Amniotic epithelial cell (primary cell): ENCODE measurements around the gene STX7.
A peak's percentile ranks its signal among the peaks of the same experiment; 100 is the strongest.

Experiments
- DNase-seq: peaks from one replicate; pipeline ENCODE4 v3.0.0-alpha.2; 2010; ENCODE audit warnings: low read depth

STX7 gene

DNA sequence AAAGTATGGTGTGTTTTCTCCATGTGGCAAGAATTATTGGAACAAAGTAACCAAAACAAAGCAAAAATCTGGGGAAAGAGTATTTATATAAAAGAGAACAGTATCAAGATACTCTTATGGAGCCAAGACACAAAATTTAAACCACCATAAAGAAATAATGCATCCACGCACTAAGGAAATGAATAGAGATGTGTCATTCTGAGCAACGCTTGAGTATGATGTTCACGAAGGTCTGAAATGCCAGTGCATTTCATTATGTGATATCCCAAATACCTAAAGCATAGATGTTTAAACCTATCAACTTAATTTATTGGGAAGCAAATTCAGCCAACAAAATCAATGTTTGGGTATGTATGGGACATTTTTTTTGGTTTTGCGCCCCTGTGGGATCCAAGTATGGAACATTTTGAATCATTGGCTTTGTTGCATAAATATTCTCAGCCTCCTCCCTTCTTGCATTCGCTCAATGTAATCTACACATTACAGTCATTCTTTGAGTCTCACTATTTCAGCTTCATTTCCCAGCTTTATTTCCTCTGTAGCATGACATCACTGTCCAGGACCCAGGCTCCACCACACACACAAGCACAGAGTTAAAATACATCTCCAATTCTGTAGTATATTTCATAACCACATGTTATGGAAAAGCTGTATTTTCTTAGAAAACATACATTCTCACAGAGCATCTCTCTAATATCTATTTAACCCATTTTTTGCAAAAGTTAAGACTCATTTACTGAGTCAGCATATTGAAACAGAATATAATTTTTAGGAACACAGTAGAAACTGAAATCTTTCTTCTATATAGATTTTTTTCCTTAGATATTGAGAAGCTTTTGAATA, 100.0 kb downstream of the STX7 start:
- DNase-seq: peak; percentile 6

DNA sequence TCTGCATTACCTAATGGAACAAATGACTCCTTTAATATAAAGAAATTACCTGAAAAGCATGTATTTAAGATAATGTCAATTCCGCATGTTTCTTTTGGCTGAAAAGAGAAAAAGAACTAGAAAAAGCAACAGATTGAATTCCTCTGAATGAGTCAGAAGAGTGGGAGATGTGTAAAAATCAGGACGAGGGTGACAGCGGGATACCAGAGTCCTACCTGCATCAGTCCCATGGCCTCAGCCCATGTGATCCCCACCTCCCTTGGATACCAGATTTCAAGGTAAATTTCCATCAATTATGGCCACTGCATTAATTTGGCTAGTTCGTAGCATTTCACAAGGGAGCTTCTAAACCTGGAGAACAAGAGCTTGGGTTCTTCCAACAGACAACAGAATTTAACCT, 101.6 kb downstream of the STX7 start:
- no peak for DNase-seq

DNA sequence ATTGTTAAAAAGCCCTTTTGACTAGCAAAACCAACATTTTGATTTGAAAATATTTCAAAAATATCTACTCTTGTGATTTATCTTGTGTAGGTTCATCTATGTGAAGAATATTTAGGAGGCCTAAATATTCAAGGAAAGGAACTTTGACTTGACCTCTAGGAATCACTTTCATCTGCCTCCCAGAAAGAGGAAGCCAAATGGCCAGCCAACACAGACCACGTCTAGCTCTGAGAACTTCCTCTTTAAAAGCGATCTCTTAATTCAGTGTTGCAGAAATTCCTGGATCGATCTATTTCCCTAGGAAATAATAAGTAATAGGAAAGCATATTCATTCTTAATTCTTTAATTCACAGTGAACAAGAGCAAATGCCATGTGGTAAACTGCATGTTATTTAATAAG, 102.1 kb downstream of the STX7 start:
- no peak for DNase-seq

DNA sequence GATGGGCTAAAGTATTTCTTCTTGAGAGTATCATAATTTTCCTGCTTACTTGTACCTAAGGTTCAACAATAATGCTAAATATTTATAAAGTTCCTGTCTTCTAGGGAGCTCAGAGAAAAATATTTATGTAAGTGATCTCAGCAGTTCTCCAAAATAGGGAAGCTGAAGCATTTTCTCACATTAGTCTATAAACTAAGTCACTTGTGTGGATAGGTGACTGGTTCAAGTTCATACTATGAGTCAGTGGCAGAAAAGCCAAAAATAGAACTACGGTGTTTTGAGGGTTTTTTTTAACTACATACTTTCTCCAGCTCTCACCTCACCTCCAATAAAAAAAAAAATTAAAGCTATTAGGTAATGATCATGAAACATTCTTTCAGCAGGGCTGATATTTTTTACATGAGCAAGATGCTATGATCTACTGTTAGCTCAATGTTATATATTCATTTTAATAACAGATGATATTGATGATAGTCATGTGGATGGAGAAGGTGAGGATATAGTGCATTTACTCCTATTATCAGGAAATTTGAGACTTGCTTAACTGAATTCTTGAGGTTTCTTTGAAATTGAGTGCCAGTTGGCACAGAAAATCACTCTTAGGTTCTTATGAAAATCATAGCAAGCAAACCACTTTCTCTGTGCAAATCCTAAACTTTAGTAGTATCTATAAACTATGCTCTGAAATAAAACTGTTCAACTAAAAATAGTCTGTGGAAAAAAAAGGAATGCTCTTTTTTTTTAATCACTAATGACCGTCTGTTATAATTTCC, 107.6 kb downstream of the STX7 start:
- DNase-seq: no peak

DNA sequence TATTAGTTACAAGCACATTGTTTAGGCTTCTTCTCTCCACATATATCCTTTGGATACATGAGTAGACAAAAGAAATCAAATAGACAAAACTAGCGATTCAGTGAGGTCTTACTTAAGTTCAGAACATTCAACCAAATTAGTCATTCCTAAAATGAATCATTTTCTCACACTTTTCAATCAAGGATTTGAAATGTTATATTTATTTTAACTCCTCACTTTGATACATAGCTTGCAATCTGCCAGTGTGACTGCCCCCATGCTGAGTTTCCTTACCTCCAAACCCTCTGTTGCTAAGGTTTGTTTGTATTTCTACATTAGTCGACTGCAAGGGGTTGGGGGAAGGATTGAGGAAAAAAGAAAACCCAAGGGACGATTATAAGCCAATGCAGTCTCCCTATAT, 108.2 kb downstream of the STX7 start:
- no peak for DNase-seq

DNA sequence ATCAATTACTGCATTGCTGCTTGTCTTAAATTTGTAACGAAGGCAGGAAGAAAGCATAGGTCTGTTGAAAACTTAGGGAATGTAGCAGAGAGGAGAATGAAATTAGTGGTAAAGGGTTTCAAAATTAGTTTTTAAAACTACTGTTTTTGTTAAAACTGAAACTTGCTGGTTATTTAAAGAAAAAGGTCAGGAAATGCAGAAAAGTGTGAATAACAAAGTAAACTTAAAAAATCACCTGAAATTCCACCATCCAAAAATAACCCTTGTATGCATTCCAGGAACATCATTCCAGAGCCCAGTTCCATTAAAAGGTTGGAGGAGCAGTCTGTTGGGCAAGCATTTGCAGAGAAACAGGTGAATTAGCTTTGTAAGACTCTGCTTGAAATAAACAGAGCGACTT, 108.6 kb downstream of the STX7 start:
- DNase-seq: no peak

DNA sequence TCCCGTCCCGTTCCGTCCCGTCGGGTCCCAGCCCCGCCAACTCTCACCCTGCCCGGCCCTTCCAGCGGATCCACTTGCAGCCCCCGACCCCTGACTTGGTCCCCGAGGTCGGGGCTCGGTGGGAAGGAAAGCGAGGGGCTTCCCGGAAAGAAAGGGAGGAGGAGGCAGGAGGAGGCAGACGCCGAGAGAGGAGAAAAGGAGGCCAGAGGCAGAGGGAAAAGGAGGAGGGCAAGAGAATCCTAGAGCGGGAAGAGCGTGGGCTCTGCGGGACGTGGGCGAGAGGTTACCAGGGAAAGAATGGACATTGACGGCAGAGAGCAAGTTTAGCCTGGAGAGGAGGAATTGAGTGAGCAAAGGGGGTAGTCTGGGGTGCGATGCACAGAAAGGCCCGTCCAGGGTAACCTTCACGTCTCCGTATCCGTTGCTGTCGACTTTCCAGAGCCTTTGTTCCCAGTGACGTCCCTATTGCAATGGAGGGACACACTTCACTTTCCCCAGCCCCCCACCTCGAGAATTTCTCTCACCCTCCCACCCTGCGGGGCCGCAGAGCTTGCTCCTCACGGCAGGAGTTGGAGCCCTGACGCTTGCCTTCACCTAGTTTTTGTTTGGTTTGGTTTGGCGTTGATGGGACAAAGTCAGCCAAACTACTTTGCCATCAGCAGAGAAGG, 111.2 kb downstream of the STX7 start:
- no peak for DNase-seq

DNA sequence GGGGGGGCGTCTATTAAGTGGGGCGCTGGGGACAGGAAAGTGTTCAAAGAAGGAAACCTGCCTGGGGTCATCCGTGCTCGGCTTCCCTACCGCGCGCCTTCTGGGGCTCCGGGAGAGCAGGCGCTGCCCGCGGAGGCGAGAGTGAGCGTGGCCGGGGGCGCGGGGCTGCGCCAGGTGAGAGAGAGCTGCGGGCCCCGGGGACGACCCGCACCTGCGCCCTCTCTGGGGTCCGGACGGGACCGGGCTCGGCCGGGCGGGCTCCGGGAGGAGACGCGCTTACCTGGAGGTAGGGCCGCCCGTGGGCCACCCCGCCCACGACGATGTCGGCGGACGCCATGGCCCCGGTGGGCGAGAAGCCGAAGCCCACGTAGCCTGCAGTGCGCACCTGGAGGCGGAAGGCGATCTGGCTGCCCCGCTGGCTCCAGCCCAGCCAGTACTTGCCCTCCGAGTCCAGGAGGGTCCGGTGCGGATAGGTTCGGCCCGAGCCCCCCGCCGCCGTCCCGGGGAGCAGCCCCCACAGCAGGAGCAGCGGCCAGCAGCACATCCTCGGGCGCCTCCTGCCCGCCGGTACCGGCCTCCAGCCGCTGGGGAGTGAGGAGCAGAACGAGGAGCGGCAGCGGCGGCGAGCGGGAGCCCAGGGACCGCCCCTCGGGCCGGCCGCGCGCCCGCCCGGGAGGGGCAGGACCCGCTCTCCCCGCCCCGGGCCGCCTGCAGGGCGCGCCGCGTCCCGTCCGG, 111.9 kb downstream of the STX7 start, which contains the start of gene MOXD1:
TSS of gene MOXD1 (minus strand) at position 593 of the 735 bp plus-strand sequence. CDS start at position 544, 49 bp downstream.
- peak; percentile 22 for DNase-seq

DNA sequence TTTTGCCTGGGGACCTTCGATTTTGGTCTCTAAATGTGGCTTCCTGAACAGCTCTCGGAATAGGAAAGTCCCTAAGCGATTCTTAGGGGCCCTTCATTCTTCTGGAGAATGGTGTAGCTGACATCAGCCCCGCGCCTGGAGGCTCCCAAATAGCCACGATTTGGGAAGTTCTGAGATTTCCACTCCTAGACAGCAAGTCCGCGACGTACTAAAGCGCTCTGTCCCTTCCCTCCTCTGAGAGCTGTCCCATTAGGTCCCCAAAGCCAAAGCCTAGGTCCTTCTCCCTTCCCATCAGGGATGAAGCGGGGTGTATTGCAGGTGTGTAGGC, 112.4 kb downstream of the STX7 start:
- DNase-seq: no peak

DNA sequence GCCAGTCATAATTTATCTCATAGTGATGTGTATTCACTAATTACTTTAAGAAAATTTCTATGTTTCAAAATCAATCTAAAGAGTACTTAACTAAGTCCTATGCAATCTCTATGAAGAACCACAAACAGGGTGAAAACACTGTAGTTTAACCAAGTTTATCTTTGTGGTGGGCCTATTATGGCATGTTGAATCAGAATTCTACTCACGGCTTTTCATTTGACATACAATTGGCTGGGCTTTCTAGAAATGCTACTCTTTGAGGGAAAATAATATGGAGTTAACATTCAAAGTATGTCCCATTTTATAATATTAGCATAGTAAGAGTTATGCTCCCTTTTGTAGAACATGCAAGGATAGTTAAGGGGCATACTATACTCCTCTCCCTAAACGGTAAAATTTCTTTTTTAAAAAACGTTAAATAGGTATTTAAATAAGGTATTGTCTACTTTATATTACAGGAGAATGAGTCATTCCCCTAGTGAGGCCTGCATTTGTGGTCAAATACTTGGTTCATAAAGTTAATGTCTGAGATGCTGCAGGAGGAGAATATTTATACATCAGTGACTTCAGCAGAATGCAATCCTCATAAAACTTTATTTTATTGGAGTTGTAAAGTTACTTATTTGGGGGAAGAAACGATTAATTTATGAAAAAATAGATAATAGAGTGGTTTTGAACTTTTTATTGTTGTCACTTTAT, 113.4 kb downstream of the STX7 start:
- peak; percentile 45 for DNase-seq
